Urinary bladder (tissue), 4 donors: ENCODE data around the gene NTF3. TPM values are rescaled to one million over a fixed set of nuclear protein-coding genes. Genes with fewer than 3 reads are reported as not detected.

Source experiments
- DNase-seq: peaks from one replicate; pipeline ENCODE4 v3.0.0-alpha.2; 2015; ENCODE audit errors: extremely low spot score
- H3K27ac ChIP-seq: one replicate; pipeline ENCODE4 v1.5.1; 2013; ENCODE audit warnings: low read depth, mild to moderate bottlenecking, moderate library complexity
- H3K36me3 ChIP-seq: one replicate; pipeline ENCODE4 v1.6.1; 2013; ENCODE audit warnings: mild to moderate bottlenecking, moderate library complexity; ENCODE audit not compliant: insufficient read depth
- H3K4me1 ChIP-seq: one replicate; pipeline ENCODE4 v1.6.1; 2013; ENCODE audit warnings: mild to moderate bottlenecking, moderate library complexity; ENCODE audit not compliant: insufficient read depth
- H3K4me3 ChIP-seq: one replicate; pipeline ENCODE4 v1.5.1; 2013; ENCODE audit warnings: low read depth, low read length
- WGBS: extraction: QIAGEN DNeasy Blood & Tissue Kit; methylation state at CpG from one replicate; pipeline ENCODE4 v1.1.7; 2013; 5-methylcytosine and 5-hydroxymethylcytosine counted together
- polyA plus RNA-seq: library from polyadenylated mRNA; stranded (reverse); fragments of 200-250 nt; gene quantifications from one replicate; pipeline ENCODE4 v1.2.3, GENCODE V29; 2013
- total RNA-seq: library from RNA; depleted of rRNA; stranded (reverse); fragments of >200 nt; gene quantifications from one replicate; pipeline ENCODE4 v1.2.3, GENCODE V29; 2014
- donor health status: healthy with polysubstance abuse.
- donor health status: healthy.

NTF3 gene
- total and polyA plus RNA-seq, 2 donors = 11.3 TPM

GRCh38 chr12:5494343-5494742, 62.4 kb downstream of the NTF3 start:
- DNase-seq = no peak
- H3K27ac ChIP-seq = no peak overlapping the region
- H3K36me3 ChIP-seq = no peaks in the 10 kb centered on the region
- 85% methylated on average over 28 of the region's 28 CpGs for WGBS
- no peaks in the 10 kb centered on the region for H3K4me1 ChIP-seq
- H3K4me3 ChIP-seq = no peak overlapping the region

GRCh38 chr12:5497329-5498053, 65.6 kb downstream of the NTF3 start:
- Histone ChIP-seq H3K4me1 (no peaks in the 10 kb centered on the region), H3K27ac (no peak overlapping the region), H3K4me3 (no peak overlapping the region), H3K36me3 (no peaks in the 10 kb centered on the region)
- 53% methylated on average over 5 of the region's 5 CpGs for WGBS
- DNase-seq = no peak

- WGBS = 82% methylated on average over 3 of the region's 3 CpGs
- Histone ChIP-seq H3K27ac (no peak overlapping the region), H3K4me1 (no peaks in the 10 kb centered on the region), H3K36me3 (no peaks in the 10 kb centered on the region), H3K4me3 (no peak overlapping the region)
- no peak for DNase-seq
Measured at GRCh38 chr12:5498076-5498475, 66.2 kb downstream of the NTF3 start.

- 96% methylated on average over 8 of the region's 8 CpGs for WGBS
- DNase-seq = no peak
- H3K27ac ChIP-seq = no peak overlapping the region
- no peaks in the 10 kb centered on the region for H3K36me3 ChIP-seq
- no peak overlapping the region for H3K4me3 ChIP-seq
- H3K4me1 ChIP-seq = no peaks in the 10 kb centered on the region
Measured at GRCh38 chr12:5498806-5499205, 66.9 kb downstream of the NTF3 start.

- H3K36me3 ChIP-seq = no peaks in the 10 kb centered on the region
- H3K4me1 ChIP-seq = no peaks in the 10 kb centered on the region
- H3K27ac ChIP-seq = peak overlapping the region; percentile 27
- no peak for DNase-seq
- WGBS = 50% methylated on average over 9 of the region's 9 CpGs
- no peak overlapping the region for H3K4me3 ChIP-seq
Measured at GRCh38 chr12:5499566-5500330, 67.8 kb downstream of the NTF3 start.

GRCh38 chr12:5500331-5500659, 68.4 kb downstream of the NTF3 start:
- Histone ChIP-seq H3K4me1 (no peaks in the 10 kb centered on the region), H3K4me3 (no peak overlapping the region), H3K27ac (peak overlapping the region; percentile 27), H3K36me3 (no peaks in the 10 kb centered on the region)
- no peak for DNase-seq
- 67% methylated on average over 7 of the region's 7 CpGs for WGBS

- H3K27ac ChIP-seq = no peak overlapping the region
- H3K4me3 ChIP-seq = no peak overlapping the region
- WGBS = 86% methylated on average over 6 of the region's 6 CpGs
- no peaks in the 10 kb centered on the region for H3K4me1 ChIP-seq
- DNase-seq = peak; percentile 79
- no peaks in the 10 kb centered on the region for H3K36me3 ChIP-seq
Measured at GRCh38 chr12:5503774-5504173, 71.9 kb downstream of the NTF3 start.

GRCh38 chr12:5505116-5505515, 73.2 kb downstream of the NTF3 start:
- H3K4me3 ChIP-seq = no peak overlapping the region
- no peak overlapping the region for H3K27ac ChIP-seq
- no peaks in the 10 kb centered on the region for H3K36me3 ChIP-seq
- H3K4me1 ChIP-seq = no peaks in the 10 kb centered on the region
- WGBS = 95% methylated on average over 4 of the region's 4 CpGs
- no peak for DNase-seq

GRCh38 chr12:5505751-5506150, 73.8 kb downstream of the NTF3 start:
- Histone ChIP-seq H3K36me3 (no peaks in the 10 kb centered on the region), H3K4me1 (no peaks in the 10 kb centered on the region), H3K4me3 (no peak overlapping the region), H3K27ac (no peak overlapping the region)
- DNase-seq = no peak
- 94% methylated on average over 2 of the region's 2 CpGs for WGBS

- Histone ChIP-seq H3K4me3 (no peak overlapping the region), H3K27ac (no peak overlapping the region), H3K36me3 (no peaks in the 10 kb centered on the region), H3K4me1 (no peaks in the 10 kb centered on the region)
- 73% methylated on average over 4 of the region's 4 CpGs for WGBS
- no peak for DNase-seq
Measured at GRCh38 chr12:5506295-5506694, 74.4 kb downstream of the NTF3 start.

- 43% methylated on average over 6 of the region's 6 CpGs for WGBS
- Histone ChIP-seq H3K27ac (no peak overlapping the region), H3K4me1 (no peaks in the 10 kb centered on the region), H3K4me3 (no peak overlapping the region), H3K36me3 (no peaks in the 10 kb centered on the region)
- DNase-seq = no peak
Measured at GRCh38 chr12:5506821-5507231, 74.9 kb downstream of the NTF3 start.

GRCh38 chr12:5507401-5507935, 75.6 kb downstream of the NTF3 start:
- Histone ChIP-seq H3K36me3 (no peaks in the 10 kb centered on the region), H3K4me3 (no peak overlapping the region), H3K27ac (no peak overlapping the region), H3K4me1 (no peaks in the 10 kb centered on the region)
- 90% methylated on average over 8 of the region's 8 CpGs for WGBS
- no peak for DNase-seq

GRCh38 chr12:5507944-5508343, 76.0 kb downstream of the NTF3 start:
- DNase-seq = no peak
- no peaks in the 10 kb centered on the region for H3K36me3 ChIP-seq
- H3K4me3 ChIP-seq = no peak overlapping the region
- H3K27ac ChIP-seq = no peak overlapping the region
- WGBS = 97% methylated on average over 5 of the region's 5 CpGs
- H3K4me1 ChIP-seq = no peaks in the 10 kb centered on the region

GRCh38 chr12:5509102-5509501, 77.2 kb downstream of the NTF3 start:
- 97% methylated on average over 4 of the region's 4 CpGs for WGBS
- Histone ChIP-seq H3K36me3 (no peaks in the 10 kb centered on the region), H3K4me1 (no peaks in the 10 kb centered on the region), H3K4me3 (no peak overlapping the region), H3K27ac (no peak overlapping the region)
- no peak for DNase-seq
